Measurements from ENCODE around the gene ZNF493.

The ZNF493 gene

GRCh38 chr19:21396893-21397572 lies at the start of gene ZNF493:
ZNF493 (plus strand) TSS chr19:21397133; CDS start chr19:21397238, 105 bp downstream.
- DNase-seq: peak; percentile 92

DNA sequence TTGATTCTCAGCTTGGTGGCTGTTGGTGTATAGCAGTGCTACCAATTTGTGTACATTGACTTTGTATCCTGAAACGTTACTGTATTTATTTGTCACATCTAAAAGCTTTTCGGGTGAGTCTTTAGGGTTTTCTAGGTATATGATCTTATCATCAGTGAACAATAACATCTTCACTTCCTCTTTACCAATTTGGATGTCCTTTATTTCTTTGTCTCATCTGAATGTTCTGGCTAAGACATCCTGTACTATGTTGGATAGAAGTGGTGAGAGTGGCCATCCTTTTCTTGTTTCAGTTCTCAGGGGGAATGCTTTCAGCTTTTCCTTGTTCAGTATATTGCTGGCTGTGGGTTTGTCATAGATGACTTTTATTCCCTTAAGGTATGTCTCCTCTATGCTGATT lies 44.1 kb upstream of the ZNF493 start:
- DNase-seq: no peak

GRCh38 chr19:21358768-21359451 lies 38.0 kb upstream of the ZNF493 start, which contains the start of gene ZNF738:
ZNF738 (plus strand) TSS chr19:21359000; CDS start chr19:21359141, 141 bp downstream.
- DNase-seq: peak; percentile 87

- no peak for DNase-seq
Observed at GRCh38 chr19:21362291-21362690, 34.6 kb upstream of the ZNF493 start.

DNA sequence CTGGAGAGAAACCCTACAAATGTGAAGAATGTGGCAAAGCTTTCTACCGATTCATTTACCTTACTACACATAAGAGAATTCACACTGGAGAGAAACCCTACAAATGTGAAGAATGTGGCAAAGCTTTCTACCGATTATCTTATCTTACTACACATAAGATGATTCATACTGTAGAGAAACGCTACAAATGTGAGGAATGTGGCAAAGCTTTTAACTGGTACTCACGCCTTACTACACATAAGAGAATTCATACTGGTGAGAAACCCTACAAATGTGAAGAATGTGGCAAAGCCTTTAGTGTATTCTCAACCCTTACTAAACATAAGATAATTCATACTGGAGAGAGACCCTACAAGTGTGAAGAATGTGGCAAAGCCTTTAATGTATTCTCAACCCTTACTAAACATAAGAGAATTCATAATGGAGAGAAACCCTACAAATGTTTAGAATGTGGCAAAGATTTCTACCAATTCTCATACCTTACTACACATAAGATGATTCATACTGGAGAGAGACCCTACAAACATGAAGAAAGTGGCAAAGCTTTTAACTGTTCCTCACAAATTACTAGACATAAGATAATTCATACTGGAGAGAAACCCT lies 12.9 kb upstream of the ZNF493 start:
- DNase-seq: no peak

- DNase-seq: no peak
Observed at GRCh38 chr19:21396121-21396520, 812 bp upstream of the ZNF493 start.

DNA sequence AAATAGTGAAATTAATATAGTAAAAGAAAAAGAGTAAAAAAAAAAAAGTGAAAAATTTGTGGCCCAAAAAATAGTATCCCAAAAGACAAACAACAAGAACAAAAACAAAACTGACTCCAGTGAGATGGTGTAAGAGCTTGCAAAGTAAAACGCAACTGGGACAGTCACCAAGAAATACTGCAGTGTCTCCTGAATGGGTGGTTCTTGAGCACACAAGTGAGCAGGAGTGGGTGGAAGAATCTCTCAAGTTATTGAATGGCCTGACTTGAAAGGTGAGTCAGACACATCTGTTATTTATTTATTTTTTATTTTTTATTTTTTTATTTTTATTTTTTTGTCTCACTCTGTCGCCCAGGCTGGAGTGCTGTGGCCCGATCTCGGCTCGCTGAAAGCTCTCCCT lies 1.9 kb downstream of the ZNF493 start:
- no peak for DNase-seq

DNA sequence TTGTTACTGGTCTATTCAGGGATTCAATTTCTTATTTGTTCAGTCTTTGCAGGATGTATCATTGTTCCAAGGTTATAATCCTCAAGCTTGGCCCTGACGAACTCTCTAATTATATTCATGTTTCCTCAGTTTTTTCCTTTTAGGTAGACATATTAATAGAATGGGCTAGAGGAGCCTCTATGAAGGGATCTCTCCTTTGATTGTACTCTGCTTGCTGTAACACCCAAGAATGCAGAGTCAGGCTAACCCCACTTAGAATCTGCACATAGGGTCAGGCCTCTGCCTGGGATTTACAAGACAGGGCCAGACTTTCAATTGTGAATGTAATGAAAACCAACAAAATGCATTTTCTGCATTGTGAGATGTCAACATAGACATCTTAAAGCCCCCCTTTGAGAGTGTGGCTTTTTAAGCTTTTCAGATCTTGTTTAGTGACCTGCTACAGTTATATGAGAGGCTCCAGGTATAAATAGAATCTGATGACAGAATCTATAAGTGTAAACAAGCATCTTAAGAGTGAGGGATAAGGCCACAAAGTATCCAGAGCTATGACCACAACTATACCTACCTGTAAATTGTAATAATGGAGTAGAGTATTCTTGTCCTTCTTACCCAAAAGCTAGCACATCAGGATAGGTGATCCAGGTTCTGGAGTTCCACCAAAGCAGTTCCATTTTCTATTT lies 5.5 kb downstream of the ZNF493 start:
- DNase-seq: no peak

- DNase-seq: no peak
Observed at GRCh38 chr19:21410166-21410565, 13.2 kb downstream of the ZNF493 start.

DNA sequence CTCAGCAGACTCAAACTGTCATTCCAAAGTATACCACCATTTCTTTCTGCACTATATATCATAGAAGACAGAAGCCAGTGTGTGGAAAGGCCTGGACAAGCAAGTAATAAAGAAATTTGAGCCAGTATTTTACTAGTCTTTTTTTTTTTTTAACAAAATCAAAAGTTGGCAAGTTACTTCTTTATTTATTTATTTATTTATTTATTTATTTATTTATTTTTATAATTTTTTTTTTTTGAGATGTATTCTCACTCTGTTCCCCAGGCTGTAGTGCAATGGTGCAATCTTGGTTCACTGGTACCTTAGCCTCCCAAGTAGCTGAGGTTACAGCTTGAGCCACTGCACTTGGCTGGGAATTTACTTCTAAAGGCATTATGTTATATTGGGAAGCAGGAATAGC lies 25.3 kb downstream of the ZNF493 start:
- no peak for DNase-seq

GRCh38 chr19:21423057-21424041 lies 26.4 kb downstream of the ZNF493 start:
- no peak for DNase-seq

- no peak for DNase-seq
Observed at GRCh38 chr19:21430675-21431074, 33.7 kb downstream of the ZNF493 start.

- no peak for DNase-seq
Observed at GRCh38 chr19:21432590-21432989, 35.7 kb downstream of the ZNF493 start.

DNA sequence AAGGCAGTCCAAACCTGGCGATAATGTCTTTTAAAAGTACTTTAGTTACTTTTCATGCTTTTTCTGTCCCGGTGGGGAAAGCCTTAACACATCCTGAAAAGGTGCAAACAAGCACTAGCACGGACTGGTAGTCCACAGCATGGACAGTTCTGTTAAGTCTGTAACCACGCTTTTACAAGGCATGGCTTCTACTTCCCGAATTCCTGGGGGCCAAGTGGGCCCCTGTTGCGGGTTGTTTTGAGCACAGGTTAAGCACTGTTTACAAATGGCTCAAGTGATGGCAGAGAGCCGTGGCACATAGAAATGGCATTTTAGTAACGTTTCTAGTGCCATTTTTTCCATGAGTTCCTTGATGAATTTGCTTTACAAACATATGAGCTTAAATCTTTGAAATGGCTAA lies 37.6 kb downstream of the ZNF493 start:
- no peak for DNase-seq

DNA sequence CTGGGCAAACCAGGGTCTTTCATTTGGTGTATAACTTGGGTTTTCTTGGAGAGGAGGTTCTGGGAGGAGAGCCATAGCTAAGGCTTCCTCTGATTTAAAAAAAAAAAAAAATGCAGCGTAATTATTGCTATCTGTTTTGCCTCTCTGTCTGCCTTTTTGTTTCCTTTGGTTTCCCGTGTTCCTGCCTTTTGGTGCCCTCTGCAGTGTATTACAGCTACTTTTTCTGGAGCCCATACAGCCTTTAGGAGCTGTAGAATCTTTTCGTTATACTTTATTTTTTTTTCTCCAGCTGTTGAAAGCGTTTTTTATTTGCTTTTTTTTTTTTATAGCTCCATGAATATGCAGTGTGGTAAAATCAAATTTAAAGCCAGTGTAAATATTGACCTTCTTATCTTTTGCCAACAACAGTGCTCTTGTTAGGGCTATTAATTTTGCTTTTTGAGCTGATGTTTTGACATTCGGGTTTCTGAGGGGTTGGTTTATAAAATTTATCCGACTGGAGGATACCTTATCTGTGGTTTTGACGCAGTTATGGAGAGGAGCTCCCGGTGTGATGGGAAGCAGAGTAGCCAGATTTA lies 38.1 kb downstream of the ZNF493 start:
- DNase-seq: no peak

- no peak for DNase-seq
Observed at GRCh38 chr19:21439201-21439751, 42.3 kb downstream of the ZNF493 start.

DNA sequence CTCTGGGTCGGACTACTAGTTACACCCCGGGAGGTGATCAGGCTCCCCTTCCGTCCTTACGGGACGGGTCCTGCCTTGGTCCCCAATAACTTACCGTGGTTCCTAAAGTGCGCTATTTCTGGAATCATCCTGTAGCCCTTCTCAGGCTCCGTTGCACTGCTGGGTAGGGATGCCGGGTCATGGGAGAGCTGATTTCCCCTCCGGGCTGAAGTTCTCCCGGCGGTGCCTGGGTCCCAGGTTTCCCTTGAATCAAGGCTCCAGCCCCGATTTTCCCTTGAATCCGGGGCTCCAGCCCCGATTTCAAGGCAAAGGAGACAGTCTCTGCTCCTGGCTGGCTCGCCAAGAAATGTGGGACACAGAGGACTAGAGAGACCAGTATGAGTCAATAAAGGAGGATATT lies 43.4 kb downstream of the ZNF493 start:
- DNase-seq: no peak

DNA sequence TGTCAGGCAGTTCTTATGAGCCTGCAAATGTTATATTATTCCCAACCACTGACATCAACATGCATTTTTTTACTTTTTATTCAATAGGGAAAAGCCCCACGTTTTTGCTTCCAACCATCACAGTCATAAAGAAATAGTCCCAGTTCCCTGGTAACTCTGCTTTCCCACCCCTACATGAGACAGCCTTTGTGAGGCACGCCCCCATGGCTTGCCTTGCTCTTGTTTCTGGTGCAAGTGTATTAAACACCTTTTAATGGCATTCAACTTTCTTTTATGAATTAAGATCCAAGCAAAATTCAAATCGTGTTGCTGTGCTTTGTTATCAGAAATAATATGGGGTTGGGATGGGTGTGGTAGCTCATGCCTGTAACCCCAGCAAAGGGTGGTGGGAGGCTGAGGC lies 54.3 kb downstream of the ZNF493 start:
- no peak for DNase-seq

DNA sequence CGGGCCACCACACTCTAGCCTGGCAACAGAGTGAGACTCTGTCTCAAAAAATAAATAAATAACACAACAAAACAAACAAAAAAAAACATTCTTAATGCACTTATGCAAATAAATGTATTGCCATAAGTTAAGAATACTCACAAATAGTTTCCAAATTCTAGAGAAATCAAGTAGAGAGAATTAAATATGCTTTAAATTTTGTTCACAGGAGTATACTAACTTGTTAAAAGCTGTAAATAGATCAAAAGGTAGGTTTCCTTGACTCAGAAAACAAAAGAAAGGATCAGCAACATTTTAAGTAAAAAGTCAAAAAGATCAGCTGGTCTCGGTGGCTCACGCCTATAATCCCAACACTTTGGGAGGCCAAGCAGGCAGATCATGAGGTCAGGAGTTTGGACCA lies 58.0 kb downstream of the ZNF493 start:
- no peak for DNase-seq

- no peak for DNase-seq
Observed at GRCh38 chr19:21460686-21461085, 63.8 kb downstream of the ZNF493 start.

- no peak for DNase-seq
Observed at GRCh38 chr19:21462540-21462939, 65.6 kb downstream of the ZNF493 start.
